Activated T-helper 2 cell treated with anti-CD3 and anti-CD28 coated beads, Interferon-gamma antibody, Interleukin-2, Interleukin-4, amounts not matched to agents 10 μg/mL and 5 μg/mL and 100 μg/mL, durations not matched to agents 14 hours and 24 hours and 36 hours (primary cell): ENCODE measurements around the gene NAAA. TPM values are rescaled to one million over a fixed set of nuclear protein-coding genes. Genes with fewer than 3 reads are reported as not detected.

Experiments used
- DNase-seq: peaks from one replicate; pipeline ENCODE4 v3.0.0; 2021; ENCODE audit warnings: low spot score
- H3K27ac Mint-ChIP-seq: one replicate; pipeline ENCODE4 v1.8.0; 2021; ENCODE audit warnings: mixed read lengths
- H3K27me3 Mint-ChIP-seq: one replicate; pipeline ENCODE4 v1.8.0; 2021; ENCODE audit warnings: low read depth, mixed read lengths
- H3K36me3 Mint-ChIP-seq: one replicate; pipeline ENCODE4 v1.8.0; 2021; ENCODE audit warnings: low read depth, mixed read lengths
- H3K4me1 Mint-ChIP-seq: one replicate; pipeline ENCODE4 v1.8.0; 2021; ENCODE audit warnings: low read depth, mixed read lengths
- H3K4me3 Mint-ChIP-seq: one replicate; pipeline ENCODE4 v1.8.0; 2021; ENCODE audit warnings: low read depth, mild to moderate bottlenecking, moderate library complexity, mixed read lengths
- H3K9me3 Mint-ChIP-seq: one replicate; pipeline ENCODE4 v1.8.0; 2021; ENCODE audit warnings: mixed read lengths
- intact Hi-C: fragments of 100-400 bp; cut with micrococcal nuclease; formaldehyde crosslinking; loops from one replicate; pipeline ENCODE4 v1.15.1; 2023
- total RNA-seq: library from RNA; stranded (reverse); gene quantifications from 2 replicates; pipeline ENCODE4 v1.2.3, GENCODE V29; 2022

Gene NAAA
- total RNA-seq, 1 donor from 2014 or later = 33.9 TPM

DNA sequence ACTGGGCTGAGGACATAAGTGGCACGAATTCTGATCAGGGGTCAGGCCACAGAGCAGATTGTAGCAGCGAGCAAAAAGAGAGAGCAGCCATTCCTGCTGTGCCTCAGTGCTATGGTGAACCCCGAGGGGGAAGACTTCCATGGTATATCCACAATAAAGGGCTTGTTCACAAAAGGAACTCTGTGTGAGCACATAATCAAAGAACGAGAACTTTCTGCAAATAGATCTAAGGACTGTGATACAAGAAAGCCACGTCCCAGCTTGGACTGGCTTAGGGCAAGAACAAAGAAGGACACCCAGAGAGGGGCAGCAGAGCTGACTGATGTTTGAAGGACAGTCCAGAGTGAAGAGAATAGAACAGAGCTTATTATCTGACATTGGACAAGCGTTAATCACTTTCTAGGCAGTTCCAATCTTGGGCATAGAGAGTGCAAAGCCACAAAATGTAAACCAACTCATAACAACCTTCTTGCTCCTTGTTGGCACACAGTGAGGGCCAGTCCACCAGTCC, 62.5 kb downstream of the NAAA start:
- no peaks in the 10 kb centered on the region for H3K36me3 Mint-ChIP-seq
- H3K4me3 Mint-ChIP-seq = no peak overlapping the region
- peaks cover 2% of the 10 kb centered on the region for H3K4me1 Mint-ChIP-seq
- H3K9me3 Mint-ChIP-seq = no peaks in the 10 kb centered on the region
- intact Hi-C loops = no loop called here
- no peak for DNase-seq
- peaks cover 2% of the 10 kb centered on the region for H3K27me3 Mint-ChIP-seq
- H3K27ac Mint-ChIP-seq = no peak overlapping the region

DNA sequence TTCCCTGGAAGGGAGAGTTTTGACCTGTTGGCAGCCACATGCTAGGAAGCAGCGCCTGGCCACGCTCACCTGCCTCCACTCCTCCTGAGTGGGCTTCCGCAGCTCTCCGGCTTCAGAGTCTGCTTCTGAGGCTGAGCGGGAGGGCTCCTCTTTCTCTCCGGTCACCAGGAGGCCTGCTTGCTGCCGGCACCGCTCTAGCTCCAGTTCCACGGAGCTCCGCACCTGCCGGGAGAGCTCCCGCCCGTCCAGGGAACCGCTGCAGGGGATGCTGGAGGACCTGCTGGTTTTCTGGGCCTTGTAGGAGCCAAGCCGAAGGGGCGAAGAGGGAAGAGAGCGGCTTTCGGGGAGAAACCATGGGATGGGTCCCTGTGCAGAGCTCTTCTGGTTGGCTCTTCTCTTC, 64.6 kb downstream of the NAAA start:
- no peak for DNase-seq
- Mint-ChIP-seq H3K27me3 (peaks cover 4% of the 10 kb centered on the region), H3K4me3 (no peak overlapping the region), H3K36me3 (no peaks in the 10 kb centered on the region), H3K9me3 (no peaks in the 10 kb centered on the region), H3K27ac (no peak overlapping the region), H3K4me1 (no peaks in the 10 kb centered on the region)
- intact Hi-C loops = no loop called here

DNA sequence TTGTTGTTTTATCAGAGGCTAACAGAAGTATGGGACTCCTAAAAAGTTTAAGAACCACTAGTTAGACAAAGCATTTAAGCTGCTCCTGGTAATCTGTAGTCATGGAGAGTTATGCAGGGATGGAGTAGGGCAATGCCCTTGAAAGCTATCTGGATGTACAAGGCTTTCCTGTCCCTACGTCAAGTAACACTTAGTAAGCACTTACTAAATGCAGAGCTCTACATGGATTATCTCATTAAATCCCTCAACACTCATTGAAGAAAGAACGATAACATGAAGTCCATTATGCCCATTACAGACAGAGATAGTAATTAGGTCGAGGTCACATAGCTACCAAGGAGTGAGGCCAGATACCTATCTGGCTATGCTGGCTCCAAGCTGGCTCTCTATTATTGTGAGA, 71.7 kb downstream of the NAAA start:
- H3K4me3 Mint-ChIP-seq = no peak overlapping the region
- intact Hi-C loops = no loop called here
- H3K27ac Mint-ChIP-seq = no peak overlapping the region
- no peaks in the 10 kb centered on the region for H3K36me3 Mint-ChIP-seq
- no peaks in the 10 kb centered on the region for H3K4me1 Mint-ChIP-seq
- no peaks in the 10 kb centered on the region for H3K9me3 Mint-ChIP-seq
- peaks cover 6% of the 10 kb centered on the region for H3K27me3 Mint-ChIP-seq
- no peak for DNase-seq

DNA sequence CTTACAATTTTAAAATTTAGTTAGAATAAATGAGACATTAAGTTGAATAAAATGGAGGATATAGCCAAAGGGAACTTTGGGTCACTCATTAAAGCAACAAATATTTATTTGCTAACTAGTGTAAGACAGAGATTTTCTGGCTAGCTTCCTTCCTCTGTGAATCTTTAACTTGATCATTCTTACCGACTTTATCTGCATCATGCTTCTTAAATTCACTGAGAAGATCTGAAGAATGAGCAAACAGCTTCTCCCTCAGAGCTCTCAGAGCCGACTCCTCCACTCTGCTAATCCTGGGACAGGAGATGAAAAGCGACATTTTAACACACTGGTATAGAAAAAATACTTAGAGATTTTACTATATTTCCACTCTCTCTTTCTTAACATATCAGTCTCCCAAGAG, 73.7 kb downstream of the NAAA start:
- no peaks in the 10 kb centered on the region for H3K36me3 Mint-ChIP-seq
- H3K9me3 Mint-ChIP-seq = no peaks in the 10 kb centered on the region
- intact Hi-C loops = no loop called here
- H3K27me3 Mint-ChIP-seq = peaks cover 6% of the 10 kb centered on the region
- no peak overlapping the region for H3K27ac Mint-ChIP-seq
- H3K4me1 Mint-ChIP-seq = no peaks in the 10 kb centered on the region
- no peak overlapping the region for H3K4me3 Mint-ChIP-seq
- DNase-seq = no peak

Other genes with a start within 250 kb of the NAAA start
- 57.4 and 59.0 TPM in 2 replicates for gene USO1, start 216.4 kb downstream of the NAAA start, total RNA-seq
- 0.11 TPM in 1 of 2 replicates, not detected in the other for gene PPEF2, start 38.6 kb downstream of the NAAA start, total RNA-seq
- 51.9 and 54.6 TPM in 2 replicates for gene SDAD1, start 49.9 kb upstream of the NAAA start, total RNA-seq
- gene CXCL9, start 66.5 kb upstream of the NAAA start, total RNA-seq = 0.09 and 0.11 TPM in 2 replicates
- 1.3 and 1.4 TPM in 2 replicates for gene CXCL10, start 82.5 kb upstream of the NAAA start, total RNA-seq
- gene CXCL11, start 95.1 kb upstream of the NAAA start, total RNA-seq = not detected in 2 replicates
- not detected in 2 replicates for gene ART3, start 133.7 kb upstream of the NAAA start, total RNA-seq
- gene NUP54, start 207.4 kb upstream of the NAAA start, total RNA-seq = 74.7 and 75.6 TPM in 2 replicates